CD14-positive monocyte (primary cell): Measurements from ENCODE around the gene GGT7. TPM values are rescaled to one million over a fixed set of nuclear protein-coding genes. Genes with fewer than 3 reads are reported as not detected.

ENCODE experiments used
- DNase-seq, 3 donors: peaks; one replicate each; pipeline ENCODE4 v3.0.0-alpha.2; 2011 to 2022
- H2AFZ ChIP-seq: 2 replicates; pipeline ENCODE4 v1.6.0; 2012; ENCODE audit warnings: mild to moderate bottlenecking, low read depth, low read length, inconsistent platforms; ENCODE audit not compliant: insufficient read depth, poor library complexity, severe bottlenecking
- H3K27ac ChIP-seq, 2 donors: 1 replicate in 1 of 2; 2 replicates in 1 of 2; pipeline ENCODE4 v1.5.1; 2012 to 2013; ENCODE audit warnings: low read length in 2 of 2, control low read depth in 1 of 2, inconsistent platforms in 1 of 2, low read depth in 1 of 2, mild to moderate bottlenecking in 1 of 2
- H3K27me3 ChIP-seq, 2 donors: one replicate each; pipeline versions ENCODE4 v1.6.0 to v1.6.1; 2011 to 2013; ENCODE audit warnings: low read length in 2 of 2; ENCODE audit not compliant: control insufficient read depth in 2 of 2, insufficient read depth in 2 of 2
- H3K36me3 ChIP-seq, 2 donors: replicated peaks in 1 of 2; 1 replicate in 1 of 2; 2 replicates in 1 of 2; pipeline versions ENCODE4 v1.5.1 to v1.6.1; 2012 to 2013; ENCODE audit warnings: low read length in 2 of 2, control low read depth in 1 of 2, inconsistent platforms in 1 of 2, mild to moderate bottlenecking in 1 of 2; ENCODE audit not compliant: insufficient read depth in 2 of 2, control insufficient read depth in 1 of 2
- H3K4me1 ChIP-seq, 2 donors: 1 replicate in 1 of 2; 2 replicates in 1 of 2; pipeline versions ENCODE4 v1.5.1 to v1.6.1; 2012 to 2013; ENCODE audit warnings: low read length in 2 of 2, control low read depth in 1 of 2, inconsistent platforms in 1 of 2, mild to moderate bottlenecking in 1 of 2, moderate library complexity in 1 of 2; ENCODE audit not compliant: insufficient read depth in 2 of 2, control insufficient read depth in 1 of 2
- H3K4me2 ChIP-seq: replicated peaks from 2 replicates; pipeline ENCODE3; 2012; ENCODE audit warnings: low read length, moderate library complexity, mild to moderate bottlenecking; ENCODE audit not compliant: poor library complexity, severe bottlenecking; ENCODE audit errors: extremely low read depth
- H3K4me3 ChIP-seq, 3 experiments: fragments of 200-600 bp in 1 of 3; sonication (generic) in 1 of 3; replicated peaks in 1 of 3; 1 replicate in 2 of 3; 2 replicates in 1 of 3; pipeline ENCODE4 v1.5.1; 2011 to 2013; ENCODE audit warnings: low read length in 3 of 3, mild to moderate bottlenecking in 3 of 3, control low read depth in 2 of 3, low read depth in 2 of 3, inconsistent platforms in 1 of 3, moderate library complexity in 1 of 3
- H3K79me2 ChIP-seq: 2 replicates; pipeline ENCODE4 v1.6.0; 2012; ENCODE audit warnings: mild to moderate bottlenecking, control low read depth, inconsistent platforms, low read length, moderate library complexity; ENCODE audit not compliant: insufficient read depth
- H3K9ac ChIP-seq: 2 replicates; pipeline ENCODE4 v1.6.0; 2017; ENCODE audit warnings: low read length, mild to moderate bottlenecking; ENCODE audit not compliant: insufficient read depth, poor library complexity, severe bottlenecking
- H3K9me3 ChIP-seq, 2 donors: replicated peaks in 1 of 2; 1 replicate in 1 of 2; 2 replicates in 1 of 2; pipeline versions ENCODE4 v1.5.1 to v1.6.1; 2012 to 2013; ENCODE audit warnings: low read length in 2 of 2, control low read depth in 1 of 2; ENCODE audit not compliant: control insufficient read depth in 1 of 2, insufficient read depth in 1 of 2
- H4K20me1 ChIP-seq: 2 replicates; pipeline ENCODE4 v1.6.0; 2012; ENCODE audit warnings: mild to moderate bottlenecking, low read length, control low read depth, moderate library complexity; ENCODE audit not compliant: insufficient read depth
- H3K27ac Mint-ChIP-seq, 7 donors: one replicate each; pipeline ENCODE4 v1.8.0; 2020; ENCODE audit warnings: mild to moderate bottlenecking in 7 of 7, mixed read lengths in 7 of 7, moderate library complexity in 6 of 7, inconsistent platforms in 2 of 7
- H3K27me3 Mint-ChIP-seq, 3 donors: one replicate each; pipeline ENCODE4 v1.8.0; 2021 to 2022; ENCODE audit warnings: low read depth in 3 of 3, mild to moderate bottlenecking in 3 of 3, mixed read lengths in 3 of 3, moderate library complexity in 3 of 3, inconsistent platforms in 1 of 3
- H3K36me3 Mint-ChIP-seq, 2 donors: one replicate each; pipeline ENCODE4 v1.8.0; 2020; ENCODE audit warnings: mixed read lengths in 2 of 2, inconsistent platforms in 1 of 2, mild to moderate bottlenecking in 1 of 2
- H3K4me1 Mint-ChIP-seq: one replicate; pipeline ENCODE4 v1.8.0; 2020; ENCODE audit warnings: mild to moderate bottlenecking, mixed read lengths
- H3K4me3 Mint-ChIP-seq, 2 donors: one replicate each; pipeline ENCODE4 v1.8.0; 2020; ENCODE audit warnings: mild to moderate bottlenecking in 2 of 2, mixed read lengths in 2 of 2, moderate library complexity in 1 of 2
- H3K9me3 Mint-ChIP-seq, 7 donors: one replicate each; pipeline ENCODE4 v1.8.0; 2020 to 2022; ENCODE audit warnings: mixed read lengths in 7 of 7, mild to moderate bottlenecking in 6 of 7, moderate library complexity in 6 of 7, inconsistent platforms in 2 of 7
- CTCF ChIP-seq: fragments of 200-600 bp; IDR thresholded peaks from one replicate; pipeline ENCODE4 v1.8.0; 2022; ENCODE audit warnings: antibody characterized with exemption, mild to moderate bottlenecking
- WGBS: methylation state at CpG from one replicate; pipeline ENCODE4 v1.1.5; 2013; ENCODE audit warnings: missing lambda C conversion rate; ENCODE audit not compliant: insufficient coverage; 5-methylcytosine and 5-hydroxymethylcytosine counted together
- intact Hi-C, 2 donors: fragments of 100-400 bp; cut with micrococcal nuclease; formaldehyde crosslinking; loops; one replicate each; pipeline versions ENCODE4 v1.15.0 to v1.15.1; 2023
- polyA plus RNA-seq, 3 donors: library from polyadenylated mRNA; depleted of rRNA in 1 of 3; unstranded in 2 of 3; stranded (reverse) in 1 of 3; fragments of 300-500 nt in 2 of 3; fragments of >200 nt in 1 of 3; fragmentation: Illumina TruSeq in 2 of 3; gene quantifications; 1 replicate in 2 of 3; 2 replicates in 1 of 3; pipeline ENCODE4 v1.2.3, GENCODE V29; 2012 to 2021

The GGT7 gene
- polyA plus RNA-seq, 3 donors = 2.1 to 10.3 (median 2.4) TPM

GRCh38 chr20:34920055-34920454 is 47.4 kb upstream of the GGT7 start:
- peak overlapping the region in 2 of 7 donors; percentile 0 for H3K27ac Mint-ChIP-seq
- H3K36me3 ChIP-seq = peaks cover 67 to 100% of the 10 kb centered on the region in 2 donors
- no peak for DNase-seq

GRCh38 chr20:34916774-34917354 is 44.2 kb upstream of the GGT7 start:
- intact Hi-C loops = loop anchor here in 1 of 2 donors (5.0 kb wide), 1 partner anchor 645 kb away; no protein-coding TSS in a partner anchor

More at GRCh38 chr20:34920055-34920454, 47.4 kb upstream of the GGT7 start:
- Histone ChIP-seq H3K79me2 (no peaks in the 10 kb centered on the region), H3K27me3 (no peaks in the 10 kb centered on the region), H3K4me1 (no peaks in the 10 kb centered on the region), H3K4me3 (no peak overlapping the region), H4K20me1 (no peaks in the 10 kb centered on the region), H3K27ac (no peak overlapping the region), H3K4me2 (no peak overlapping the region), H2AFZ (no peak overlapping the region), H3K9me3 (no peaks in the 10 kb centered on the region), H3K9ac (no peak overlapping the region)
- H3K4me3 Mint-ChIP-seq = no peak overlapping the region
- H3K36me3 Mint-ChIP-seq = peaks cover 5 to 37% of the 10 kb centered on the region in 2 donors
- H3K27me3 Mint-ChIP-seq = peaks cover 0 to 2% (median 0%) of the 10 kb centered on the region in 3 donors
- H3K4me1 Mint-ChIP-seq = peaks cover 1% of the 10 kb centered on the region
- intact Hi-C loops = no loop called here
- no peak for TF ChIP-seq CTCF
- H3K9me3 Mint-ChIP-seq = peaks cover 0 to 2% (median 0%) of the 10 kb centered on the region in 7 donors

More at GRCh38 chr20:34916774-34917354, 44.2 kb upstream of the GGT7 start:
- no peak for DNase-seq
- peak overlapping the region in 2 of 7 donors; percentile 19 to 31 for H3K27ac Mint-ChIP-seq
- H3K9me3 Mint-ChIP-seq = peaks cover 0 to 2% (median 0%) of the 10 kb centered on the region in 7 donors
- Histone ChIP-seq H3K36me3 (peaks cover 59 to 98% of the 10 kb centered on the region in 2 donors), H3K27ac (no peak overlapping the region), H3K4me3 (no peak overlapping the region), H4K20me1 (no peaks in the 10 kb centered on the region), H3K27me3 (no peaks in the 10 kb centered on the region), H3K9ac (no peak overlapping the region), H3K4me2 (no peak overlapping the region), H3K4me1 (no peaks in the 10 kb centered on the region), H3K79me2 (no peaks in the 10 kb centered on the region), H3K9me3 (no peaks in the 10 kb centered on the region), H2AFZ (no peak overlapping the region)
- peaks cover 26 to 57% of the 10 kb centered on the region in 2 donors for H3K36me3 Mint-ChIP-seq
- no peak overlapping the region for H3K4me3 Mint-ChIP-seq
- 100% methylated on average over 2 of the region's 2 CpGs for WGBS
- H3K27me3 Mint-ChIP-seq = no peaks in the 10 kb centered on the region
- no peak for TF ChIP-seq CTCF
- peaks cover 1% of the 10 kb centered on the region for H3K4me1 Mint-ChIP-seq
